ENCODE measurements around the gene MED29.

The MED29 gene

DNA sequence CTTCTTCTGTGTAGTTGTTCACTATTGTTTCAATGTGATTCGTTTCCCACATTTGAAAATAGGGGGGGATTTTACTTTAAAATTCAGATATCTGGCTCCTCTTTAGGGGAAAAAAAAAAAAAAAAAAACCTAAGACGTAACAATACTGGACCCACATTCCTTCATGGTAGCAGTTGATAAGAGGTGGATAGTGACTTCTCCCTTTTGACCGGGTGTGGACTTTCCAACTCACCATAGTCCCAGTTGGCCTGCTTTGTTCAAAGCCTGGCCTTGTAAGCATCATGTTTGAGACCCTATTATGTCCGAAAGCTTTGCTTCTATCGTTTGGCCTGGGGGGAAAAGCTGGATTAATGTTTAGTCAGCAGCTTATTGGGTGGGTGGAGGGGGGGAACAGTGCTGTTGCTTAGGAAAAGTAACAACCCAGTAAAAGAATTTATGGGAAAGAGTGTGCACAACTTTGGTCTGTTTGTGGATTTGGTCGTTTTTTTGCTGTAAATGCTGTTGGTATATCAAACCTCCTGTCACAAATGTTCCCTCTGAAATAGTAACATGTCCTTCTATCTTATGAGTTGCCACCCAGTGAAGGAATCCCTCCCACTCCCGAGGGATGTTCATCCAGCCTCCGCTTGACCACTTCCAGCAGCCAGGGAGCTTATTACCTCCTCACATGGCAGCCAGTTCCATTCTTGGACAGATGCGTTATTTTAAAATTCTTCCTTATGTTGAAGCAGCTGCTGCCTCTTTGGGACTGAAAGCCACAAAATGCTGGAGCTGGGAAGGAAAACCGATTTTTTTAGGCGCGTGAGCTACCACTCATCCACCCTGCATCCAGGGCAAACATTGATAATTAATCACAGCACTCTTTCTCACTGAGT, 38.6 kb upstream of the MED29 start:
- TF ChIP-seq ZBTB7A (IDR thresholded peaks at IDR 0.05; ENCODE audit: low read depth): no peak
- no peak for TF ChIP-seq RAD21 (IDR thresholded peaks at IDR 0.05; ENCODE audit: low read depth)
- TF ChIP-seq TEAD4 (IDR thresholded peaks at IDR 0.05): no peak
- no peak for TF ChIP-seq TAF1 (IDR thresholded peaks at IDR 0.05; ENCODE audit: low read depth)
- no peak for TF ChIP-seq CREB1 (IDR thresholded peaks at IDR 0.05; ENCODE audit: low read depth)
- TF ChIP-seq, protein P1, sequence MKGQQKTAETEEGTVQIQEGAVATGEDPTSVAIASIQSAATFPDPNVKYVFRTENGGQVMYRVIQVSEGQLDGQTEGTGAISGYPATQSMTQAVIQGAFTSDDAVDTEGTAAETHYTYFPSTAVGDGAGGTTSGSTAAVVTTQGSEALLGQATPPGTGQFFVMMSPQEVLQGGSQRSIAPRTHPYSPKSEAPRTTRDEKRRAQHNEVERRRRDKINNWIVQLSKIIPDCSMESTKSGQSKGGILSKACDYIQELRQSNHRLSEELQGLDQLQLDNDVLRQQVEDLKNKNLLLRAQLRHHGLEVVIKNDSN (IDR thresholded peaks at IDR 0.05): no peak

DNA sequence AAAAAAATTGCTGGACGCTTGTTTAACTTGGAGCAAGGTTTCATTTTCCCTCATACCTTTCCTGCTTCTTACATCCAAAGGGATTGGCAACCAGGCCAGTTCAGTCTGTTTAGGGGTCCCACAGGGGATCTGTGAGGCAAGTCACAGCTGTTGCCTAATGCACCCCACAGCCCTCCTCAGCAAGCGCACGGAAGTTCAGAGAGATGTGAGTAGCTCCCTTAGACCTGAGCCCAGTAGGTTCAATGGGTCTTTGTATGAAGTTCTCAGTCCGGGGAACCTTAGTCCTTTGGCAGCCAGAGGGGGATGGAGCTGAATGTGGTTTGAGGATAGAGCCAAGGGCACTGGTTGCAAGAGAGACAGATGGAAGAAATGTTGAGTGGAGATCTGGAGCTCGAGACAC, 35.9 kb upstream of the MED29 start:
- TF ChIP-seq, protein P1 (IDR thresholded peaks at IDR 0.05): no peak
- TF ChIP-seq NFIC (IDR thresholded peaks at IDR 0.05) (no peak), TEAD4 (IDR thresholded peaks at IDR 0.05) (no peak), TCF12 (IDR thresholded peaks at IDR 0.05; ENCODE audit: low read depth) (no peak), EGR1 (IDR thresholded peaks at IDR 0.05) (no peak)

DNA sequence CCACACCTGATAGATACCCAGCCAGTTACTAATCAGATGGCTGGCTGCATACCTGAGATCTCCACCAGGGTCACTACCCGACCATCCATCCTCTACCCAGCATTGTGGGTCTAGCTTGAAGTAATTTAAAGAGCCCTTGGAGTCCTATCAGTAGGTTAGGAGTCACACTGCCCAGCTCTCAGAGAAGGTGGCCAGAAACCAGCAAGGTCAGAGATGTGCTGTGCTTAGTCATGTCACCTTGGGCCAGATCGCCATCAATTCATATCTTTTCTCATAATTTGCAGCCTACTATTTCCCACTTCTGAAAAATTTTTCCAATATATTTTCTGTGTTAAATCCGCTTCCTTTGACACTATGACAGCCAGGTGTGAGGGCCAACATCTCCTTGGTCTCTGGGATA, 35.1 kb upstream of the MED29 start:
- TF ChIP-seq, protein P2, sequence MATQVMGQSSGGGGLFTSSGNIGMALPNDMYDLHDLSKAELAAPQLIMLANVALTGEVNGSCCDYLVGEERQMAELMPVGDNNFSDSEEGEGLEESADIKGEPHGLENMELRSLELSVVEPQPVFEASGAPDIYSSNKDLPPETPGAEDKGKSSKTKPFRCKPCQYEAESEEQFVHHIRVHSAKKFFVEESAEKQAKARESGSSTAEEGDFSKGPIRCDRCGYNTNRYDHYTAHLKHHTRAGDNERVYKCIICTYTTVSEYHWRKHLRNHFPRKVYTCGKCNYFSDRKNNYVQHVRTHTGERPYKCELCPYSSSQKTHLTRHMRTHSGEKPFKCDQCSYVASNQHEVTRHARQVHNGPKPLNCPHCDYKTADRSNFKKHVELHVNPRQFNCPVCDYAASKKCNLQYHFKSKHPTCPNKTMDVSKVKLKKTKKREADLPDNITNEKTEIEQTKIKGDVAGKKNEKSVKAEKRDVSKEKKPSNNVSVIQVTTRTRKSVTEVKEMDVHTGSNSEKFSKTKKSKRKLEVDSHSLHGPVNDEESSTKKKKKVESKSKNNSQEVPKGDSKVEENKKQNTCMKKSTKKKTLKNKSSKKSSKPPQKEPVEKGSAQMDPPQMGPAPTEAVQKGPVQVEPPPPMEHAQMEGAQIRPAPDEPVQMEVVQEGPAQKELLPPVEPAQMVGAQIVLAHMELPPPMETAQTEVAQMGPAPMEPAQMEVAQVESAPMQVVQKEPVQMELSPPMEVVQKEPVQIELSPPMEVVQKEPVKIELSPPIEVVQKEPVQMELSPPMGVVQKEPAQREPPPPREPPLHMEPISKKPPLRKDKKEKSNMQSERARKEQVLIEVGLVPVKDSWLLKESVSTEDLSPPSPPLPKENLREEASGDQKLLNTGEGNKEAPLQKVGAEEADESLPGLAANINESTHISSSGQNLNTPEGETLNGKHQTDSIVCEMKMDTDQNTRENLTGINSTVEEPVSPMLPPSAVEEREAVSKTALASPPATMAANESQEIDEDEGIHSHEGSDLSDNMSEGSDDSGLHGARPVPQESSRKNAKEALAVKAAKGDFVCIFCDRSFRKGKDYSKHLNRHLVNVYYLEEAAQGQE (IDR thresholded peaks at IDR 0.05; ENCODE audit: low read depth): no peak
- TF ChIP-seq EP300 (IDR thresholded peaks at IDR 0.05; ENCODE audit: borderline replicate concordance): no peak
- TF ChIP-seq NFIC (IDR thresholded peaks at IDR 0.05): no peak
- TF ChIP-seq TEAD4 (IDR thresholded peaks at IDR 0.05): no peak
- no peak for TF ChIP-seq EGR1 (IDR thresholded peaks at IDR 0.05)
- no peak for TF ChIP-seq TAF1 (IDR thresholded peaks at IDR 0.05; ENCODE audit: low read depth)
- no peak for TF ChIP-seq YY1 (IDR thresholded peaks at IDR 0.05; ENCODE audit: low read depth)
- no peak for TF ChIP-seq RAD21 (IDR thresholded peaks at IDR 0.05; ENCODE audit: low read depth)
- TF ChIP-seq, protein P1 (IDR thresholded peaks at IDR 0.05): no peak
- TF ChIP-seq FOXM1 (IDR thresholded peaks at IDR 0.05; ENCODE audit: borderline replicate concordance, low read depth): no peak
- no peak for TF ChIP-seq CEBPB (IDR thresholded peaks at IDR 0.05)
- no peak for TF ChIP-seq TCF12 (IDR thresholded peaks at IDR 0.05; ENCODE audit: low read depth)
- TF ChIP-seq, protein P3, sequence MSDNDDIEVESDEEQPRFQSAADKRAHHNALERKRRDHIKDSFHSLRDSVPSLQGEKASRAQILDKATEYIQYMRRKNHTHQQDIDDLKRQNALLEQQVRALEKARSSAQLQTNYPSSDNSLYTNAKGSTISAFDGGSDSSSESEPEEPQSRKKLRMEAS (IDR thresholded peaks at IDR 0.05): no peak
- no peak for TF ChIP-seq ZBTB7A (IDR thresholded peaks at IDR 0.05; ENCODE audit: low read depth)
- no peak for TF ChIP-seq CREB1 (IDR thresholded peaks at IDR 0.05; ENCODE audit: low read depth)

DNA sequence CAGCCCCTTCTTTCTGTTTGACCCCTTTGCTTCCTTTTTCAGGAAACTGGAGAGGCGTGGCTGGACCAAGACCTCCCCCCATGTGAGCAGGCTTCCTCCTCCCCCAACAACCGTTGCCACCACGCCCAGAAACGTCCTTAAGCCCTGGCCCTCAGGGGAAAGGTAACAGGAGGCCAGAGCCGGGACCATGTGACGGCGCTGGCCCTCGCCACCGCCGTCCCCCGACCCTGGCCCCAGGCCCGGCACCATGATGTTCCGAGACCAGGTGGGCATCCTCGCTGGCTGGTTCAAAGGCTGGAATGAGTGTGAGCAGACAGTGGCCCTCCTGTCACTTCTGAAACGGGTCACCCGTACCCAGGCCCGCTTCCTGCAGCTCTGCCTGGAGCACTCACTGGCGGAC, 34.5 kb upstream of the MED29 start:
- TF ChIP-seq EGR1 (IDR thresholded peaks at IDR 0.05) (no peak), CREB1 (IDR thresholded peaks at IDR 0.05; ENCODE audit: low read depth) (no peak), TEAD4 (IDR thresholded peaks at IDR 0.05) (no peak), EP300 (IDR thresholded peaks at IDR 0.05; ENCODE audit: borderline replicate concordance) (no peak), FOXM1 (IDR thresholded peaks at IDR 0.05; ENCODE audit: borderline replicate concordance, low read depth) (no peak), RAD21 (IDR thresholded peaks at IDR 0.05; ENCODE audit: low read depth) (no peak), CEBPB (IDR thresholded peaks at IDR 0.05) (no peak), YY1 (IDR thresholded peaks at IDR 0.05; ENCODE audit: low read depth) (no peak), NFIC (IDR thresholded peaks at IDR 0.05) (no peak), TCF12 (IDR thresholded peaks at IDR 0.05; ENCODE audit: low read depth) (no peak)
- TF ChIP-seq, protein P2 (IDR thresholded peaks at IDR 0.05; ENCODE audit: low read depth): no peak
- TF ChIP-seq, protein P1 (IDR thresholded peaks at IDR 0.05): no peak
- TF ChIP-seq, protein P3 (IDR thresholded peaks at IDR 0.05): no peak

DNA sequence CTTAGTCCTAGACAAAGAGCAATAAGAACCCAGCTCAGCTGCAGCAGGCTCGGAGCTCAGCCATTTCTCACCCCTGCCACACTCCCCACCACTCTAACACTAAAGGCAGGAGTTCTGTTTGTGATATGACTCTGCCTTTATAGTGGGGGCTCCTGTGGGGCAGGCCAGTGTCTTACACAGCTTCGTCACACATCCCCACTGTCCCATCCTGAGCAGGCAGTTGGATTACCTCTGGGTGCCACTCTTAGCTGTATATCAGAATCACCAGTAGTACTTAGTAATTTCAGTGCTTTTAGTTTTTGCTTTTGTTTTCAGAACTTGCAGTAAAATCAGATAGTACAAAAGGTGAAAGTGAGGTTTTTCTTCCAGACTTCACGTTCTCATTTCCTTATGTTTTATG, 32.2 kb upstream of the MED29 start:
- TF ChIP-seq, protein P2 (IDR thresholded peaks at IDR 0.05; ENCODE audit: low read depth): no peak
- TF ChIP-seq YY1 (IDR thresholded peaks at IDR 0.05; ENCODE audit: low read depth) (no peak), EGR1 (IDR thresholded peaks at IDR 0.05) (no peak), TAF1 (IDR thresholded peaks at IDR 0.05; ENCODE audit: low read depth) (no peak), CREB1 (IDR thresholded peaks at IDR 0.05; ENCODE audit: low read depth) (no peak), NFIC (IDR thresholded peaks at IDR 0.05) (no peak), TEAD4 (IDR thresholded peaks at IDR 0.05) (no peak)

Data from Ishikawa (cell line).